H9 (cell line): ENCODE results near the gene CHCHD3. TPM values are rescaled to one million over a fixed set of nuclear protein-coding genes. Genes with fewer than 3 reads are reported as not detected.

Source experiments
- DNase-seq: peaks from one replicate; pipeline ENCODE4 v3.0.0-alpha.2; 2017
- H2AFZ ChIP-seq: one replicate; pipeline ENCODE4 v1.6.1; 2013; ENCODE audit warnings: mild to moderate bottlenecking, low read length, control low read depth, moderate library complexity
- H2AK5ac ChIP-seq: 2 replicates; pipeline ENCODE4 v1.6.1; 2013; ENCODE audit warnings: low read length, control low read depth, mixed read lengths; ENCODE audit not compliant: insufficient read length
- H2BK120ac ChIP-seq: one replicate; pipeline ENCODE4 v1.6.1; 2013; ENCODE audit warnings: low read depth, mild to moderate bottlenecking, low read length, control low read depth, inconsistent platforms; ENCODE audit not compliant: poor library complexity, severe bottlenecking
- H2BK12ac ChIP-seq: 2 replicates; pipeline ENCODE4 v1.6.1; 2013; ENCODE audit warnings: low read length, control low read depth, mixed read lengths, low read depth; ENCODE audit not compliant: insufficient read length
- H2BK15ac ChIP-seq: 2 replicates; pipeline ENCODE4 v1.6.1; 2013; ENCODE audit warnings: low read depth, low read length, control low read depth
- H2BK20ac ChIP-seq: one replicate; pipeline ENCODE4 v1.6.1; 2013; ENCODE audit warnings: low read depth, mild to moderate bottlenecking, low read length, control low read depth, inconsistent platforms; ENCODE audit not compliant: poor library complexity, severe bottlenecking
- H2BK5ac ChIP-seq: 2 replicates; pipeline ENCODE4 v1.6.1; 2013; ENCODE audit warnings: low read length, control low read depth, mixed read lengths; ENCODE audit not compliant: insufficient read length
- H3K14ac ChIP-seq: 2 replicates; pipeline ENCODE4 v1.6.1; 2013; ENCODE audit warnings: low read length, control low read depth; ENCODE audit not compliant: insufficient read depth
- H3K18ac ChIP-seq: 2 replicates; pipeline ENCODE4 v1.6.1; 2013; ENCODE audit warnings: low read depth, mild to moderate bottlenecking, mixed read lengths, low read length, control low read depth; ENCODE audit not compliant: insufficient read length
- H3K23ac ChIP-seq: 2 replicates; pipeline ENCODE4 v1.6.1; 2013; ENCODE audit warnings: low read length, control low read depth, mixed read lengths, low read depth; ENCODE audit not compliant: insufficient read length
- H3K23me2 ChIP-seq: 2 replicates; pipeline ENCODE4 v1.6.1; 2013; ENCODE audit warnings: low read depth, mild to moderate bottlenecking, mixed read lengths, low read length, control low read depth; ENCODE audit not compliant: insufficient read length, poor library complexity, severe bottlenecking
- H3K27ac ChIP-seq: 2 replicates; pipeline ENCODE4 v1.5.1; 2013; ENCODE audit warnings: low read length, control low read depth, mixed read lengths, low read depth; ENCODE audit not compliant: insufficient read length
- H3K27me3 ChIP-seq: 2 replicates; pipeline ENCODE4 v1.6.1; 2013; ENCODE audit warnings: low read length, control low read depth, inconsistent platforms; ENCODE audit not compliant: insufficient read depth
- H3K4ac ChIP-seq: 2 replicates; pipeline ENCODE4 v1.6.1; 2013; ENCODE audit warnings: low read depth, mild to moderate bottlenecking, control low read depth, inconsistent platforms, low read length, moderate library complexity
- H3K4me1 ChIP-seq: 2 replicates; pipeline ENCODE4 v1.6.1; 2013; ENCODE audit warnings: low read length, control low read depth, inconsistent platforms; ENCODE audit not compliant: insufficient read depth
- H3K4me2 ChIP-seq: 2 replicates; pipeline ENCODE4 v1.6.1; 2013; ENCODE audit warnings: low read length, control low read depth, mixed read lengths; ENCODE audit not compliant: insufficient read length, insufficient read depth
- H3K56ac ChIP-seq: 2 replicates; pipeline ENCODE4 v1.6.1; 2013; ENCODE audit warnings: low read depth, mild to moderate bottlenecking, mixed read lengths, low read length, control low read depth; ENCODE audit not compliant: insufficient read length
- H3K79me1 ChIP-seq: 2 replicates; pipeline ENCODE4 v1.6.1; 2013; ENCODE audit warnings: low read depth, mild to moderate bottlenecking, moderate library complexity, low read length, control low read depth, inconsistent platforms; ENCODE audit not compliant: insufficient read depth, poor library complexity, severe bottlenecking
- H3K79me2 ChIP-seq: 2 replicates; pipeline ENCODE4 v1.6.1; 2013; ENCODE audit warnings: low read length, control low read depth, inconsistent platforms; ENCODE audit not compliant: insufficient read depth
- H3K9ac ChIP-seq: 2 replicates; pipeline ENCODE4 v1.6.1; 2013; ENCODE audit warnings: low read length, control low read depth, mixed read lengths; ENCODE audit not compliant: insufficient read length; ENCODE audit errors: extremely low read depth
- H3K9me3 ChIP-seq: one replicate; pipeline ENCODE4 v1.6.1; 2013; ENCODE audit warnings: low read depth, low read length, inconsistent platforms; ENCODE audit not compliant: control insufficient read depth
- H3T11ph ChIP-seq: one replicate; pipeline ENCODE4 v1.6.1; 2013; ENCODE audit warnings: mild to moderate bottlenecking, low read length, control low read depth, inconsistent platforms
- H4K20me1 ChIP-seq: one replicate; pipeline ENCODE4 v1.6.1; 2013; ENCODE audit not compliant: control insufficient read depth, insufficient read length, insufficient read depth
- H4K5ac ChIP-seq: 2 replicates; pipeline ENCODE4 v1.6.1; 2013; ENCODE audit warnings: low read depth, mild to moderate bottlenecking, mixed read lengths, low read length, control low read depth; ENCODE audit not compliant: insufficient read length
- H4K8ac ChIP-seq: replicated peaks from 2 replicates; pipeline ENCODE4 v1.6.1; 2013; ENCODE audit warnings: low read length, control low read depth, mixed read lengths, low read depth; ENCODE audit not compliant: insufficient read length
- H4K91ac ChIP-seq: 2 replicates; pipeline ENCODE4 v1.6.1; 2013; ENCODE audit warnings: low read depth, mild to moderate bottlenecking, moderate library complexity, mixed read lengths, low read length, control low read depth; ENCODE audit not compliant: insufficient read length
- H3K27ac Mint-ChIP-seq, 3 experiments: 2 replicates in 2 of 3; 3 replicates in 1 of 3; pipeline ENCODE4 v1.8.0; 2020 to 2021; ENCODE audit warnings: mixed read lengths in 3 of 3, mild to moderate bottlenecking in 1 of 3, moderate library complexity in 1 of 3
- H3K27me3 Mint-ChIP-seq: 2 replicates; pipeline ENCODE4 v1.8.0; 2021; ENCODE audit warnings: low read depth, mild to moderate bottlenecking, moderate library complexity, mixed read lengths
- H3K36me3 Mint-ChIP-seq, 3 experiments: 2 replicates in 2 of 3; 3 replicates in 1 of 3; pipeline ENCODE4 v1.8.0; 2020 to 2021; ENCODE audit warnings: low read depth in 3 of 3, mixed read lengths in 3 of 3; ENCODE audit not compliant: insufficient read depth in 1 of 3
- H3K4me1 Mint-ChIP-seq, 2 experiments: 2 replicates each; pipeline ENCODE4 v1.8.0; 2020; ENCODE audit warnings: mixed read lengths in 2 of 2
- H3K4me3 Mint-ChIP-seq, 2 experiments: 2 replicates in 1 of 2; 3 replicates in 1 of 2; pipeline ENCODE4 v1.8.0; 2020 to 2021; ENCODE audit warnings: mild to moderate bottlenecking in 2 of 2, mixed read lengths in 2 of 2, moderate library complexity in 1 of 2
- H3K9me3 Mint-ChIP-seq, 2 experiments: 2 replicates in 1 of 2; 3 replicates in 1 of 2; pipeline ENCODE4 v1.8.0; 2020; ENCODE audit warnings: mild to moderate bottlenecking in 2 of 2, mixed read lengths in 2 of 2, moderate library complexity in 1 of 2
- WGBS: extraction: QIAGEN DNeasy Blood & Tissue Kit; methylation state at CpG from one replicate; pipeline ENCODE4 v1.1.7; 2013; ENCODE audit warnings: missing lambda C conversion rate, low lambda C conversion rate, mixed read lengths; ENCODE audit not compliant: insufficient read length; ENCODE audit errors: extremely low coverage; 5-methylcytosine and 5-hydroxymethylcytosine counted together
- total RNA-seq: library from RNA; stranded (reverse); gene quantifications from 2 replicates; pipeline ENCODE4 v1.2.1, GENCODE V29; 2021
- TF ChIP-seq, protein P1 (sequence below): fragments of 200-600 bp; sonication (generic); conservative IDR thresholded peaks from 3 replicates; pipeline ENCODE4 v1.8.0; 2021; ENCODE audit warnings: antibody characterized with exemption, mild to moderate bottlenecking

The CHCHD3 gene
- total RNA-seq, 1 experiment from 2014 or later = 104 TPM

DNA sequence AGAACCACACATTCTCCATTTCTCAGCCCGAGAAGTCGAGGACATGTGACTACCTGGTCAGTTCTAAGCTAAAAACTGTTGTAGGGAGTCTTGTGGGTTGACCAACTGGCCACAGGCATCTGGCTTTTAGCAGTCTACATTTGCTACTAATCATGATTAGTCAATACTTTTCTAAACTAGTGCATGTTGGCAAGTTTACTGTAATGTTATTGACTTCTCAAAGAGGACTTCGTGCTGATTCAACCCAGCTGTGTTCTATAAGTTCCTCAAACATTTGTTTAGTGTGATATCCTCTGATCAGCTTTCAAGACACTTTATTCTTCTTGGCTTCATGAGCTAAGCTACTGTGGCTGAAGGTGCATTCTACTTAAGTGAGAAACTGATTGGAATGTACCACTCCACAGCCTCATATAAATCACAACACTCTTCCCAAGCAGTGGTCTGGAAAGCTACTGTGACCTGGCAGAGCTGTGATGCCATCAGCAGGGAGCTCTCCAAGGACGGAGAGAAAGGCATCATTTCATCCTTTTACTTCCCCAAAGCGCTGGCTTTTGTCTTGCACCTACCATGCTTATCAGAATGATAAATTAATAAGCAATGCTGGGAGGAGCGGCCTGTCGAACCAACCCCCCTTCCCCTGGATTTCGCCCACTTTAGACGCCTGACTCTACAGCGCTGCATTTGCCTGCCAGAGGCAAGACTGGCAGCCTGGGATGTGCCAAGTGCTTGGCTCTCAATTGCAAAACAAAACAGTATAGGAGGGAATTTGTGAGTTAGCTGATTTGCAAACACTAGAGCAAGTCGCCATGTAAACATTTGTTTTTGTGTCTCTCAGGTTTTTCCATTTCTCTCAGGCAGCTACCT, 298.9 kb downstream of the CHCHD3 start:
- Histone ChIP-seq H3K4me1 (no peaks in the 10 kb centered on the region), H2BK15ac (no peak overlapping the region), H2BK12ac (no peak overlapping the region), H4K8ac (no peak overlapping the region), H3K27ac (no peak overlapping the region), H4K20me1 (no peaks in the 10 kb centered on the region), H3K9ac (no peak overlapping the region), H3K9me3 (no peaks in the 10 kb centered on the region), H2BK5ac (no peak overlapping the region), H3K79me2 (no peaks in the 10 kb centered on the region), H4K91ac (no peak overlapping the region), H3K4ac (no peak overlapping the region), H3K56ac (no peak overlapping the region), H3K23ac (no peak overlapping the region), H3K4me2 (no peak overlapping the region), H2AK5ac (no peak overlapping the region), H2BK120ac (no peak overlapping the region), H4K5ac (no peak overlapping the region), H3K14ac (no peak overlapping the region), H2BK20ac (no peak overlapping the region), H2AFZ (no peak overlapping the region), H3K18ac (no peak overlapping the region), H3T11ph (no peak overlapping the region), H3K79me1 (no peaks in the 10 kb centered on the region), H3K27me3 (no peaks in the 10 kb centered on the region), H3K23me2 (no peaks in the 10 kb centered on the region)
- no CpG with 5 or more reads among the region's 11 CpGs for WGBS
- Mint-ChIP-seq H3K4me1 (peaks cover 8 to 11% of the 10 kb centered on the region in 2 experiments), H3K27me3 (no peaks in the 10 kb centered on the region), H3K27ac (peak overlapping the region in 1 of 3 experiments; percentile 15; a peak in 1 of 7 replicates), H3K9me3 (no peaks in the 10 kb centered on the region), H3K36me3 (peaks cover 3 to 21% (median 17%) of the 10 kb centered on the region in 3 experiments; a peak in 5 of 7 replicates), H3K4me3 (no peak overlapping the region)
- no peak for DNase-seq
- TF ChIP-seq, protein P1, sequence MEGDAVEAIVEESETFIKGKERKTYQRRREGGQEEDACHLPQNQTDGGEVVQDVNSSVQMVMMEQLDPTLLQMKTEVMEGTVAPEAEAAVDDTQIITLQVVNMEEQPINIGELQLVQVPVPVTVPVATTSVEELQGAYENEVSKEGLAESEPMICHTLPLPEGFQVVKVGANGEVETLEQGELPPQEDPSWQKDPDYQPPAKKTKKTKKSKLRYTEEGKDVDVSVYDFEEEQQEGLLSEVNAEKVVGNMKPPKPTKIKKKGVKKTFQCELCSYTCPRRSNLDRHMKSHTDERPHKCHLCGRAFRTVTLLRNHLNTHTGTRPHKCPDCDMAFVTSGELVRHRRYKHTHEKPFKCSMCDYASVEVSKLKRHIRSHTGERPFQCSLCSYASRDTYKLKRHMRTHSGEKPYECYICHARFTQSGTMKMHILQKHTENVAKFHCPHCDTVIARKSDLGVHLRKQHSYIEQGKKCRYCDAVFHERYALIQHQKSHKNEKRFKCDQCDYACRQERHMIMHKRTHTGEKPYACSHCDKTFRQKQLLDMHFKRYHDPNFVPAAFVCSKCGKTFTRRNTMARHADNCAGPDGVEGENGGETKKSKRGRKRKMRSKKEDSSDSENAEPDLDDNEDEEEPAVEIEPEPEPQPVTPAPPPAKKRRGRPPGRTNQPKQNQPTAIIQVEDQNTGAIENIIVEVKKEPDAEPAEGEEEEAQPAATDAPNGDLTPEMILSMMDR = no peak
